Suprapubic skin (tissue), 4 donors: ENCODE results near the gene OR7G3. TPM values are rescaled to one million over a fixed set of nuclear protein-coding genes. Genes with fewer than 3 reads are reported as not detected.

Source experiments
- DNase-seq, 2 donors: peaks; one replicate each; pipeline ENCODE4 v3.0.0-alpha.2; 2019; ENCODE audit warnings: low spot score in 2 of 2
- H3K27ac ChIP-seq: fragments of 200-600 bp; sonication (generic); one replicate; pipeline ENCODE4 v1.5.1; 2019
- H3K27me3 ChIP-seq: fragments of 200-600 bp; sonication (generic); one replicate; pipeline ENCODE4 v1.5.1; 2019
- H3K36me3 ChIP-seq: fragments of 200-600 bp; sonication (generic); one replicate; pipeline ENCODE4 v1.5.1; 2019
- H3K4me1 ChIP-seq: fragments of 200-600 bp; sonication (generic); one replicate; pipeline ENCODE4 v1.5.1; 2019
- H3K4me3 ChIP-seq: fragments of 200-600 bp; sonication (generic); one replicate; pipeline ENCODE4 v1.5.1; 2019; ENCODE audit warnings: mild to moderate bottlenecking
- H3K9me3 ChIP-seq: fragments of 200-600 bp; sonication (generic); one replicate; pipeline ENCODE4 v1.5.1; 2019
- EP300 ChIP-seq: sonication (generic); formaldehyde crosslinking; IDR thresholded peaks from one replicate; pipeline ENCODE4 v1.6.1; 2017; ENCODE audit warnings: antibody characterized with exemption
- POLR2A ChIP-seq, 2 donors: fragments of 450-650 bp; IDR thresholded peaks; one replicate each; pipeline ENCODE4 v1.6.1; 2017; ENCODE audit warnings: antibody characterized with exemption in 2 of 2, mild to moderate bottlenecking in 2 of 2, moderate library complexity in 2 of 2
- POLR2AphosphoS5 ChIP-seq, 3 donors: sonication (generic); formaldehyde crosslinking; IDR thresholded peaks; one replicate each; pipeline ENCODE4 v1.6.1; 2017; ENCODE audit warnings: antibody characterized with exemption in 3 of 3
- WGBS: methylation state at CpG from one replicate; pipeline ENCODE4 v1.1.5; 2018; 5-methylcytosine and 5-hydroxymethylcytosine counted together
- total RNA-seq, 4 donors: library from RNA; depleted of rRNA; stranded (reverse); fragments of >200 nt; gene quantifications; one replicate each; pipeline ENCODE4 v1.1.0, GENCODE V29; 2016
- TF ChIP-seq, protein P1 (sequence below), 2 donors: fragments of 200-600 bp in 1 of 2; fragments of 450-650 bp in 1 of 2; sonication (generic) in 1 of 2; IDR thresholded peaks; one replicate each; pipeline ENCODE4 v1.5.1; 2016 to 2019; ENCODE audit warnings: antibody characterized with exemption in 2 of 2, mild to moderate bottlenecking in 1 of 2, moderate library complexity in 1 of 2

Gene OR7G3
- total RNA-seq, 4 donors from 2014 or later: not detected

GRCh38 chr19:9116547-9116946 is 10.2 kb downstream of the OR7G3 start:
- DNase-seq: no peak
- Histone ChIP-seq H3K27ac (no peak overlapping the region), H3K36me3 (no peaks in the 10 kb centered on the region), H3K9me3 (no peaks in the 10 kb centered on the region), H3K4me1 (no peaks in the 10 kb centered on the region), H3K27me3 (peaks cover 16% of the 10 kb centered on the region), H3K4me3 (no peak overlapping the region)
- TF ChIP-seq, protein P1, sequence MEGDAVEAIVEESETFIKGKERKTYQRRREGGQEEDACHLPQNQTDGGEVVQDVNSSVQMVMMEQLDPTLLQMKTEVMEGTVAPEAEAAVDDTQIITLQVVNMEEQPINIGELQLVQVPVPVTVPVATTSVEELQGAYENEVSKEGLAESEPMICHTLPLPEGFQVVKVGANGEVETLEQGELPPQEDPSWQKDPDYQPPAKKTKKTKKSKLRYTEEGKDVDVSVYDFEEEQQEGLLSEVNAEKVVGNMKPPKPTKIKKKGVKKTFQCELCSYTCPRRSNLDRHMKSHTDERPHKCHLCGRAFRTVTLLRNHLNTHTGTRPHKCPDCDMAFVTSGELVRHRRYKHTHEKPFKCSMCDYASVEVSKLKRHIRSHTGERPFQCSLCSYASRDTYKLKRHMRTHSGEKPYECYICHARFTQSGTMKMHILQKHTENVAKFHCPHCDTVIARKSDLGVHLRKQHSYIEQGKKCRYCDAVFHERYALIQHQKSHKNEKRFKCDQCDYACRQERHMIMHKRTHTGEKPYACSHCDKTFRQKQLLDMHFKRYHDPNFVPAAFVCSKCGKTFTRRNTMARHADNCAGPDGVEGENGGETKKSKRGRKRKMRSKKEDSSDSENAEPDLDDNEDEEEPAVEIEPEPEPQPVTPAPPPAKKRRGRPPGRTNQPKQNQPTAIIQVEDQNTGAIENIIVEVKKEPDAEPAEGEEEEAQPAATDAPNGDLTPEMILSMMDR (IDR thresholded peaks at IDR 0.05): no peak
- TF ChIP-seq EP300: no peak
- no peak for TF ChIP-seq POLR2A (IDR thresholded peaks at IDR 0.05)
- no peak for TF ChIP-seq POLR2AphosphoS5 (IDR thresholded peaks at IDR 0.05)
- WGBS: 61% methylated on average over 5 of the region's 5 CpGs

- Histone ChIP-seq H3K9me3 (no peaks in the 10 kb centered on the region), H3K4me1 (no peaks in the 10 kb centered on the region), H3K4me3 (no peak within 1 kb of the TSS), H3K27me3 (peaks cover 18% of the 10 kb centered on the region), H3K27ac (no peak within 1 kb of the TSS), H3K36me3 (no peaks in the 10 kb centered on the region)
- TF ChIP-seq, protein P1 (IDR thresholded peaks at IDR 0.05): no peak
- no peak for TF ChIP-seq EP300
- TF ChIP-seq POLR2AphosphoS5 (IDR thresholded peaks at IDR 0.05): no peak
- TF ChIP-seq POLR2A (IDR thresholded peaks at IDR 0.05): no peak
- WGBS: 81% methylated on average over 2 of the region's 2 CpGs
- no peak for DNase-seq
These were observed 11.4 kb downstream of the OR7G3 start, which contains the start of gene OR7G1 for GRCh38 chr19:9115307-9115813. Gene OR7G1 (minus strand): TSS chr19:9115763. CDS start chr19:9115763, 0 bp downstream.

DNA sequence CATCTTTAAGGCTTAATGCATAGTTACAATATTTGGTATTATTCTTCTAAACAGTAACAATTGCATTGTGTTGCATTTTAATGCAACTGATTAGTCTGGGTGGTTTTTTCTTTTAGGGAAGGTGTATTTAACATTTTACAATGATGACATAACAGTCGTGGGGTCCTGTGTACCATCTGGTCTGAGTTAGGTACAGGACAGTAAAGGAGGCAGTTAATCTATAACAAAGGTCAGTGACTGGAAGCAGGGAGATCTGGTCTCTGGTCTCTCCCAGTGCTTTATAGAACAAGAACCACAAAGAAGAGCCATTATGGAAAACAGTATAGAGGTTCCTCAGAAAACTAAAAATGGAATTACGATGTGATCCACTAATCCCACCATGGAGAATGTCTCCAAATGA is 16.8 kb downstream of the OR7G3 start:
- Histone ChIP-seq H3K36me3 (no peaks in the 10 kb centered on the region), H3K4me1 (no peaks in the 10 kb centered on the region), H3K27me3 (peaks cover 12% of the 10 kb centered on the region), H3K4me3 (no peak overlapping the region), H3K27ac (no peak overlapping the region), H3K9me3 (no peaks in the 10 kb centered on the region)
- TF ChIP-seq POLR2AphosphoS5 (IDR thresholded peaks at IDR 0.05) (no peak), EP300 (no peak), POLR2A (IDR thresholded peaks at IDR 0.05) (no peak)
- TF ChIP-seq, protein P1 (IDR thresholded peaks at IDR 0.05): no peak
- 34% methylated on average over 2 of the region's 2 CpGs for WGBS
- DNase-seq: no peak

DNA sequence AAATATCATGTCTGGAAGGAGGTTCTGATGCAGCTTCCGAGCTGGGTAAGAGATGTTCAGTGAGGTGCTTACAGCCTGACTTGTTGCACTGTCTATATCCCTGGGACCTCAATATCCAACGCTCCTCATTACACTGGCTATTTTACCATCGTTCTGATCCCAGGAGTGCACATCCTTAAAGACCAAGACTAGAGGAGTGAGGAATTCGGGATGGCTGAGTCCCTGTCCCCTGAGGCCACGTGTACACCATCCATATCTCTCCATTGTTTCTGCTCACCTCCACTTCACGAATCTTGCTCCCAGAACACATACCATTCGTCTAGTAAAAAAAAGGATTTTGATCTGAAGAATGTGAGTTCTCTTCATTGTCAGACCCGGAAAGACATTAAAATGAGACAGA is 19.4 kb downstream of the OR7G3 start, which contains the start of gene OR7G2:
OR7G2 (minus strand) TSS at position 101 of the 400 bp plus-strand sequence. CDS start 4,232 bp downstream, outside the sequence.
- Histone ChIP-seq H3K4me3 (no peak within 1 kb of the TSS), H3K27me3 (peaks cover 12% of the 10 kb centered on the region), H3K36me3 (no peaks in the 10 kb centered on the region), H3K4me1 (no peaks in the 10 kb centered on the region), H3K27ac (no peak within 1 kb of the TSS), H3K9me3 (no peaks in the 10 kb centered on the region)
- DNase-seq: no peak
- TF ChIP-seq POLR2A (IDR thresholded peaks at IDR 0.05) (no peak), EP300 (no peak), POLR2AphosphoS5 (IDR thresholded peaks at IDR 0.05) (no peak)
- TF ChIP-seq, protein P1 (IDR thresholded peaks at IDR 0.05): no peak
- 20% methylated on average over 8 of the region's 8 CpGs for WGBS

DNA sequence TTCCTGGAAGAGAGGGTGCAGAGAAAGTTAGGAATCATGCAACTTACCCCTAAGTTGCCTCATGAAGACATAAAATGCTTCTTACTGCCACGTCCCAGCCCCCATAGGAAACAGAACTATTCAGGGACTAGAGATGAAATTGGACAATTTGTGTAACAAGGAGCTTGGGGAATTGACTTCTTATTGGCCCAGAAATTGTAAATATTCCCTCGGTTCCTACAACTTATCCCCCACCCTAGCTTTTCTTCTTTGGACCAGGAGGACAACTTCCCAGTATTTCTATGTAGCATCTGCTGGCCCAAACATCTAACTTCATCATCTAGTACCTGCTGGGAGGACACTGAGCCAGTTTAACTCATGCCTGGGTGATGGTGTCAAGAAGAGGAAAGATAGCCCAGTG is 40.0 kb downstream of the OR7G3 start, which contains the start of gene OR1M1:
OR1M1 (plus strand) TSS at position 301 of the 400 bp plus-strand sequence. CDS start 6,184 bp downstream, outside the sequence.
- peaks cover 14% of the 10 kb centered on the region for H3K27me3 ChIP-seq
- no peak within 1 kb of the TSS for H3K27ac ChIP-seq
- no peaks in the 10 kb centered on the region for H3K9me3 ChIP-seq
- no peaks in the 10 kb centered on the region for H3K36me3 ChIP-seq
- WGBS: 51% methylated on average over 2 of the region's 2 CpGs
- DNase-seq: no peak
- H3K4me1 ChIP-seq: no peaks in the 10 kb centered on the region
- TF ChIP-seq POLR2A (IDR thresholded peaks at IDR 0.05) (no peak), EP300 (no peak), POLR2AphosphoS5 (IDR thresholded peaks at IDR 0.05) (no peak)
- TF ChIP-seq, protein P1 (IDR thresholded peaks at IDR 0.05): no peak
- H3K4me3 ChIP-seq: no peak within 1 kb of the TSS
